Stimulated activated memory B cell treated with anti-CD40 and anti-IgM and Interleukin-4, amounts not matched to agents 10 μg/mL and 1 μg/mL and 100 μg/mL, for 72 hours (primary cell): ENCODE results near the gene KCNH8.
A peak's percentile ranks its signal among the peaks of the same experiment; 100 is the strongest.

Experiments
- ATAC-seq: fragments of 150-1000 bp; cut with Tn5 transposase; 2 replicates; pipeline ENCODE4 v1.10.0; 2021
- H3K27ac Mint-ChIP-seq: one replicate; pipeline ENCODE4 v1.8.0; 2022; ENCODE audit warnings: mild to moderate bottlenecking, mixed read lengths
- H3K27me3 Mint-ChIP-seq: one replicate; pipeline ENCODE4 v1.8.0; 2022; ENCODE audit warnings: mixed read lengths
- H3K36me3 Mint-ChIP-seq: one replicate; pipeline ENCODE4 v1.8.0; 2022; ENCODE audit warnings: mixed read lengths
- H3K4me1 Mint-ChIP-seq: one replicate; pipeline ENCODE4 v1.8.0; 2022; ENCODE audit warnings: mixed read lengths
- H3K4me3 Mint-ChIP-seq: one replicate; pipeline ENCODE4 v1.8.0; 2022; ENCODE audit warnings: mild to moderate bottlenecking, moderate library complexity, mixed read lengths
- H3K9me3 Mint-ChIP-seq: one replicate; pipeline ENCODE4 v1.8.0; 2022; ENCODE audit warnings: mixed read lengths

The KCNH8 gene

DNA sequence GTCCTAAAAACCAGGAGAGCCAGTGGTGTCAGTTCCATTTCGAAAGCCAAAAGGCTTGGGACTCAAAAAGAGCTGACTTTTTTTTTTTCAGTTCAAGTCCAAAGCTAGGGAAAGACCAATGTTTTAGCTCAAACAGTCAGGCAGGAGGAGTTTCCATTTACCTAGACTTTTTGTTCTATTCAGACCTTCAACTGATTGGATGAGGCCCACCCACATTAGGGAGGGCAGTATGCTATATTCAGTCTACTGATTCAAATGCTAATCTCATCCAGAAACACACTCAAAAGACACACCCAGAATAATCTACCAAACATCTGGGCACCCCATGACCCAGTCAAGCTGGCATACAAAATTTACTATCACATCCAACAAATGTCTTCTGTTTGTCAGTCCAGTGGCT lies 374.0 kb downstream of the KCNH8 start:
- H3K36me3 Mint-ChIP-seq: peaks cover 18% of the 10 kb centered on the region
- peaks cover 23% of the 10 kb centered on the region for H3K4me1 Mint-ChIP-seq
- no peaks in the 10 kb centered on the region for H3K27me3 Mint-ChIP-seq
- no peaks in the 10 kb centered on the region for H3K9me3 Mint-ChIP-seq
- no peak overlapping the region for H3K4me3 Mint-ChIP-seq
- ATAC-seq: no peak
- no peak overlapping the region for H3K27ac Mint-ChIP-seq

DNA sequence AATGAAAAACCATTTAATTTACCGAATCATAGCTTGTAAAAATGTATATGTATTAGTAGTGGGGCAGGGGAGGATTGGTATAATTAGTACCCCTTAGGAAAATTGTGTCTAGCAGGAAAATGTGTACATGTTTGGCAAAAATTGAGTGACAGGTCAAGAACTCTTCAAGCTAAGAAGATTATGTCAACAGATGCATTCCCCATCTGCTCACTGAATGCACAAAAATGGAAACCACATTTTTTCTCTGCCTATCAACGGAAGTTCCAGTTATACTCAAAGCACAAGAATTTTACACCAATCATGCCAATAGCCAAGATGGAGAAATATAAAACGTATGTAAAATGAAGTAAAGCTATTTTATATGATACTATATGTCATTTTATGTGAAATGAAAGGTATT lies 377.8 kb downstream of the KCNH8 start:
- Mint-ChIP-seq H3K9me3 (no peaks in the 10 kb centered on the region), H3K27me3 (no peaks in the 10 kb centered on the region)
- ATAC-seq: no peak

DNA sequence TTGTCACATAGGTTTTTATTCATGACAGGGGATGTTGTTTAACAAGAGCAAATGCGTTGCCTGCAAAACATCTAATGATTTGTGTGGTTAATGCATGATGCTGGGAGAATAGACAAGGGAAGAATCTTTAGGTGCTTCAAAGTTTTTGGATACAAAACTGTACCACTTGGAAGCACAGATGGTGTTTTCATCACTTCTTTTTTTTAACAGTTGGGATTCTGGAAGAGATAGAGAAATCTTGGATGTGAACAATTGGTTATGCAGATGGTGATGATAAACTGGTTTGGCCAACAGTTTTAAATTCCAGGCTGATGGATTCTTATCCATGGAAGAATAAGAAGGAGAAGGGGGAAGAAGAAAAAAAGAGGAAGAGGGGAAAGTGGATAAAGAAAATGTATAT lies 379.4 kb downstream of the KCNH8 start:
- Mint-ChIP-seq H3K36me3 (peaks cover 13% of the 10 kb centered on the region), H3K27ac (no peak overlapping the region), H3K4me1 (no peaks in the 10 kb centered on the region), H3K27me3 (no peaks in the 10 kb centered on the region), H3K4me3 (no peak overlapping the region), H3K9me3 (no peaks in the 10 kb centered on the region)
- ATAC-seq: no peak

More for the DNA sequence above, 377.8 kb downstream of the KCNH8 start:
- Mint-ChIP-seq H3K36me3 (peaks cover 13% of the 10 kb centered on the region), H3K27ac (no peak overlapping the region), H3K4me3 (no peak overlapping the region), H3K4me1 (no peaks in the 10 kb centered on the region)

DNA sequence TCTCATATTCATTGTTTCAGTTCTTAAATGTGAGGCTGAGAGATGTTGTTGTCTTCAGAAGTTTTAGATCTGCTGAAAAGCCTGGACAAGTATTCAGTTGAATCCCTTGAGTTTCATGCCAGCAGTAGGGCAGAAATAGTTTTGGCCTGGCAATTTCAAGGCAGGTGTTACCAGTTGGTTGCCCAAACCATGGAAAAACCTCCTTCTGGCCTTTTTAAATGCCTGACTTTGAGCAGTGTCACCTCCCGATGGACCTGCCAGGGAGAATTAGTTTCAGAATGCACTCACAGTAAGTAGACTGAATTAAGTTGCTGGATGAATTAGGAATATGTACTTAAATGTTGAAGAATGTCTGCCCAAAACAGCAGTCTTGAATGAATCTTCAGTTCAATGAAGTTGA lies 383.1 kb downstream of the KCNH8 start:
- Mint-ChIP-seq H3K4me1 (peaks cover 10% of the 10 kb centered on the region), H3K27me3 (no peaks in the 10 kb centered on the region), H3K4me3 (no peak overlapping the region), H3K36me3 (peaks cover 12% of the 10 kb centered on the region), H3K27ac (no peak overlapping the region), H3K9me3 (no peaks in the 10 kb centered on the region)
- no peak for ATAC-seq

DNA sequence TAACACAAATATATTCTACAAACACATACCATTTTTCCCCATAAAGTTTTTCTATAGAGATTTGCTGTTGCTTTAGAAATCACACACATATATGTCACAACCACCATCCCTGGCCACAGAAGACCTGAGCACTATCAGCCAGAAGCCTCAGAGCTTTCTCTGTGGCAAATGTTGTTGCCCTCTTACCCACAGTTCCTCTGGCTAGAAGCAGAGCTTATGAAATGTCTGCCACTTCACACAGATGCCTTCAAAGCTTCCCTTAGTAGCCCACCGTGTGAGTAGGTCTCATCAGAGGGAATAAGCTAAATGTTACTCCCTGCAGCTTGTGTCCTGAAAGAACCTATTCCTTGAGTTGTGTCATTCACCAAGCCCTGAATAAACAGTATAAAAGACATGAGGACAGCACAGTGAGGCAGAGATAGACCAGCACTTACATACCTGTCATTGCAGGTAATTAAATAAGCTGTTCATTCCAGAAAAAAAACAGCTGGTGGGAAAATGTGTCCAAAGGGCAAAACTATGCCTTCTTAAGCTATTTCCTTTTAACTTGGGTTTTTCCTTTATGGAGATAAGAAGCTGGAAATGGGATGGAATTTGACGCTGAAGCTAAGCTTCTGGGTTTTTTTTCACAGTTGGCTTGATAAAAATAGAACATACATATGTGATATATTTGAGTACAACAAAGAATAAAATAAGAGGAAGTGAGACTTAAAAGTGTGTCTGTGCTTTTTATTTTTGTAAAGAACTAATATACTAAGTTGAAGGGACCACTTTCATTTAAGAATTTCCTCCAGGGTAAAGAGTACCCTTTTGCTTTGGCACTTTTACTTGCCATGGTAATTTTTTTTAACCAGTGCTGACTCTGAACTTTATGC lies 391.4 kb downstream of the KCNH8 start:
- peak overlapping the region; percentile 37 for H3K4me3 Mint-ChIP-seq
- peaks cover 5% of the 10 kb centered on the region for H3K9me3 Mint-ChIP-seq
- H3K4me1 Mint-ChIP-seq: peaks cover 53% of the 10 kb centered on the region
- peaks cover 6% of the 10 kb centered on the region for H3K36me3 Mint-ChIP-seq
- peak; percentile 81 for ATAC-seq
- peak overlapping the region; percentile 91 for H3K27ac Mint-ChIP-seq
- no peaks in the 10 kb centered on the region for H3K27me3 Mint-ChIP-seq

DNA sequence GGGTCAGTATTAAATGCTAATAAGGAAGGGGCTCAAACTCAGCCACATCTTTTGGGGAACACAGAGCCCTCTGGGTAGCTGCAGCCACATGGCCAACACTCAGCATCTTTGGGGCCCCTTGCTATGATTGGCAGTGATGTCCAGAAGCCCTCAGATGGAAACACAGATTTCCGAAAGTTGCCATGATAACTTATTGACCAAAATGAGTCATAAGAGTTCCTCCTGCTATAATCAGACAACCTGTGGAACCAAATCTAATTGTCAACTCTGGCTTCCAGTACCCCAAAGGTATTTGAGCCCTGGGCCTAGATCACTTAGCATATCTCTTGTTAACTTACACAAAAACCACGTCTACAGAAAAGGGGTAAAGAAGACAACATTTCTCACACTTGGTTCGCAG lies 392.2 kb downstream of the KCNH8 start:
- Mint-ChIP-seq H3K4me3 (no peak overlapping the region), H3K9me3 (peaks cover 5% of the 10 kb centered on the region), H3K27ac (peak overlapping the region; percentile 91), H3K27me3 (no peaks in the 10 kb centered on the region), H3K4me1 (peaks cover 53% of the 10 kb centered on the region), H3K36me3 (peaks cover 6% of the 10 kb centered on the region)
- ATAC-seq: no peak

DNA sequence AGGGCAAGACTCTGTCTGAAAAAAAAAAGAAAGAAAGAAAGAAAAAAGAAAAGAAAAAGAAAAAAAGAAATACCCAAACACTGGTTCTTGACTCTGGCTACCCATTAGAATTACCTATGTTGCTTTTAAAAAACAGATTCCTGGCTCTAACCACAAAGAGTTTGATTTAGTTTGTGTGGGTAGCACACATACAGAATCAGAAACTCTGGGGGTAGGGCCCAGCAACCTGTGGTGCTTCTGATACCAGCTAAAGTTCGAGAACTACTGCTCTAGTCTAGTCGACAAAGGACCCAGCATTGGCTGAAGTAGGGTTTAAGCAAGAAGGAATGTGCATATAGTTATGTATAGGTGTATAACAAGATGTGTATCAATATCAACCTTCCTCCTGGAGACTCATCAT lies 393.0 kb downstream of the KCNH8 start:
- Mint-ChIP-seq H3K27ac (peak overlapping the region; percentile 91), H3K36me3 (peaks cover 6% of the 10 kb centered on the region), H3K9me3 (peaks cover 5% of the 10 kb centered on the region), H3K27me3 (no peaks in the 10 kb centered on the region), H3K4me3 (no peak overlapping the region), H3K4me1 (peaks cover 53% of the 10 kb centered on the region)
- no peak for ATAC-seq

DNA sequence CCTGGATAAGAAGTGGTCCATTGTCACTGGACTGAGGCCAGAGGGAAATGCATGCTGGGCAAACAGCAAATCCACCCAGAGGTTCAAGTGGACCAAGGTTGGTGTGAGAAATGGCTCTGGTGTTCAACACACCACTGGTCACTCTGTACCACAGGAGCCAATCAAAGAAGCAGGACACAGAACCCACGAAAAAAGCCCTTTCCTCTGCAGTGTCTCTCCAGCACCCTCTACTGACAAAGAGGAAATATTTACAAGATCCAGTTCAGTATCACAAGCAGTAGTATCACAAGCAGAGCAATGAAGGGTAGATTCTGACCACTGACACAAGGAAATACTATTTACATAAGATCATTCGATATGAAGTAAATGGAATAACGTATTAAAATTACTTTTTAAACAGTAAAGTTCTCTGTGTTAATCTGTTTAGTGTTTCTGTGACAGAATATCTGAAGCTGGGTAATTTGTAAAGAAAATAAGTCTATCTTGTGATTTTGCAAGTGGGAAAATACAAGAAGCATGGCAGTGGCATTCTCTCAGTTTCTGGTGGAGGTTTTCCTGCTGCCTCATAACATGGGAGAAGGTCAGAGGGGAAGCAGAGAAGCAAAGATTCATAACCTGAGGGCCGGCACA lies 395.0 kb downstream of the KCNH8 start:
- peaks cover 5% of the 10 kb centered on the region for H3K9me3 Mint-ChIP-seq
- peaks cover 58% of the 10 kb centered on the region for H3K4me1 Mint-ChIP-seq
- peaks cover 6% of the 10 kb centered on the region for H3K36me3 Mint-ChIP-seq
- peak; percentile 58 for ATAC-seq
- H3K4me3 Mint-ChIP-seq: no peak overlapping the region
- H3K27me3 Mint-ChIP-seq: no peaks in the 10 kb centered on the region
- peak overlapping the region; percentile 55 for H3K27ac Mint-ChIP-seq

DNA sequence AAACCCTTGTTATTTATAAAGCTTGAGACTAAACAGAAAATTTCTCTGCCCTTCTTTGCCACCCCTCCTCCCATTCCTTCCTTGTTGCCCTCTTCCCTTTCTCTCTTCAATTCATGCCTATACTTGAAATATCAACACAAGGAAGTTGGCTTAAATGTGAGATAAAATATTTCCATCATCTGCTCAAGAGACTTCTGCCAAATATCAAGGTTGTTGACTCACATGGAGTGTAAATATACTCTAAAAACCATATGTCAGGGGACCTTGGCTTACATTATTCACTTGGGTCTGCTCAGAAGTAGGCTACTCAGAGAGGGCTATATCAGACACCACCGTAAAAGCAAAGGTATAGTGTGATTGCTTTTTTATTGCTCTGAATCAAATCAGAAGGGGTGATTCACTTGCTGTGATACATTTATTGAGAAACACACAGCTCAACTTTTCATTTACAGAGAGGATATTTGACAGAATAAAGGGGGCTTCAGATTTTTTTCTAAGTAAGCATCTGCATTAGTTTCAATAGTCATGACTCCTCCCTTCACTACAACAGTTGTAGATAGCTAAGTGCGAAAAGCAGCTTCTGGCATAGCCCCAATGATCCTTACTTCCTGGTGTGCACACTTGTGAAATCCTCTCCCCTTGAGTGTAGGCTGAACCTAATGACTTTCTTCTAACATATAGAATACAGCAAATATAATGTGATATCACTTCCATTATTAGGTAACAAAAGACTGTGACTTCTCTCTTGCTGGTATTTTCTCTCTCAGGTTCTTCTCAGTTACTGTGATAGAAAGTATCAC lies 399.6 kb downstream of the KCNH8 start:
- H3K27ac Mint-ChIP-seq: peak overlapping the region; percentile 15
- H3K27me3 Mint-ChIP-seq: no peaks in the 10 kb centered on the region
- H3K4me3 Mint-ChIP-seq: no peak overlapping the region
- peaks cover 12% of the 10 kb centered on the region for H3K9me3 Mint-ChIP-seq
- peaks cover 7% of the 10 kb centered on the region for H3K36me3 Mint-ChIP-seq
- ATAC-seq: no peak
- H3K4me1 Mint-ChIP-seq: peaks cover 14% of the 10 kb centered on the region

DNA sequence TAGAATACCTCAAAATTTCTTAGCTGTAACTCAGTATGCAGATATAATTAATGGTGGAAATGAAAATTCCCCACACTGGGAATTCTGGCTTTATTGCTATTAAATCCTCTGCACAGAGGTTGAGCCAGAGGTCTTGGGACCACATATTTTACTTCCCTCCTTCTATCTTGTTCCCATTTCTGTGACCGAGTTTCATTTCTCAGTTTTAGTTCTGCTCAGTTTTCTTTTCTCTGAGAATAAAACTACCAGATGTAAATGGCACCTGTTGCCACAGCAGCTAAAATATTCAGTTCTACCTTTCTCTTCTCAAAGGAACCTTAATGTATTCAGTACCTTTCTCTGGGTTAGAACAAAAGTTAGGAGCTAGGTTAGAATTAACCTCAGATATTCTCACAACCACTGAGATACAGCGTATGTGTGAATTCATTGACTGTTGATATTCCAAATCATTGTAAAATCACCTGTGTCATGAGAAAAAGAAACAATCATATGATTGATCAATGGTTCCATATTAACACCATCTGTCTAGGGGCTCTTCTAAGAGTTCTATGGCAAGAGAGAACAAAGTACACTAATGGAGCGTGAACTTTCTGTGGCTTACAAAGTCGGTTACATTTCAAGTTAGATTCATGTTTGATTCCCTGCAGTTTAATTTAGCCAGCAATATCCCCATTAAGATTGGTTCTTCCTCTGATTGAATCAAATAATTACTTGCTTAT lies 411.6 kb downstream of the KCNH8 start:
- Mint-ChIP-seq H3K4me1 (peaks cover 22% of the 10 kb centered on the region), H3K4me3 (no peak overlapping the region), H3K9me3 (no peaks in the 10 kb centered on the region), H3K36me3 (no peaks in the 10 kb centered on the region), H3K27me3 (no peaks in the 10 kb centered on the region), H3K27ac (peak overlapping the region; percentile 60)
- peak; percentile 79 for ATAC-seq

DNA sequence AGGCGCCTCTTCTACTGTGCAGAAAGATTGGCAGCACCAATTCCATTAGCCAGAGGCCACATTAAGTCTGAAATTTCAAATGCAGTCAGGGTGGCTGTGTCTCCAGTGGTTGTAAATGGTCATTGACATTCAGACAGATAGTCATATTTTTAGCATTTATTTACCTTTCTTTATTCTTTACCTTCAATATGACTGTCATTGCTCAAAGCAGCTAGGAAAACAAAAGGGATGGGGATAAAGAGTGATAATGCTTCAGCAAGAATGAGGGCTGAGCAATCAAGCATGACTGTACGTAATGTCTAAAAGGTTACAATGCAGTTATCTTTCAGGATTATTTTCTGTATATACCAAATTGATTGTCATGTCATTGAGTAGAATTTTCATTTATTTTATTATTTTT lies 425.3 kb downstream of the KCNH8 start:
- H3K36me3 Mint-ChIP-seq: no peaks in the 10 kb centered on the region
- no peak overlapping the region for H3K27ac Mint-ChIP-seq
- no peaks in the 10 kb centered on the region for H3K27me3 Mint-ChIP-seq
- no peaks in the 10 kb centered on the region for H3K9me3 Mint-ChIP-seq
- no peak overlapping the region for H3K4me3 Mint-ChIP-seq
- no peak for ATAC-seq
- peaks cover 1% of the 10 kb centered on the region for H3K4me1 Mint-ChIP-seq

DNA sequence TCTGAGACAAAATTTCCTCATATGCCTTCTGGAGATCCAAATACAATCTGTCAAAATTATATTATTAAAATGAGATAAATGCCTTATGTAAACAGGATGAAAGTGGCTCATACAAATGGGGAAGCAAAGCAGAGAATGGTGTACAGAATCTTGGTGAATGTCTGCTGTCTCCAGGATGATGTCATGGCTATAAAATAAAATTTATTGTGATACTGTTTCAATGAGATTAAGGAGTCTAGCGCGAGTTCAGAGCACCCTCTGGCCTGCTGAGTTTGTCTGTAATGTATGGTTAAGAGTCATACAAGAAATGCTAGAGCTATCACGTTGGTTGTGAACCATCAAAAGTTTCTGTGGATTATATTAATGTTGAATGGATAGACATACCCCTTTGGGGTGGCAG lies 426.0 kb downstream of the KCNH8 start:
- H3K4me3 Mint-ChIP-seq: no peak overlapping the region
- H3K27me3 Mint-ChIP-seq: no peaks in the 10 kb centered on the region
- H3K36me3 Mint-ChIP-seq: no peaks in the 10 kb centered on the region
- no peaks in the 10 kb centered on the region for H3K9me3 Mint-ChIP-seq
- no peak for ATAC-seq
- peaks cover 4% of the 10 kb centered on the region for H3K4me1 Mint-ChIP-seq
- H3K27ac Mint-ChIP-seq: no peak overlapping the region

DNA sequence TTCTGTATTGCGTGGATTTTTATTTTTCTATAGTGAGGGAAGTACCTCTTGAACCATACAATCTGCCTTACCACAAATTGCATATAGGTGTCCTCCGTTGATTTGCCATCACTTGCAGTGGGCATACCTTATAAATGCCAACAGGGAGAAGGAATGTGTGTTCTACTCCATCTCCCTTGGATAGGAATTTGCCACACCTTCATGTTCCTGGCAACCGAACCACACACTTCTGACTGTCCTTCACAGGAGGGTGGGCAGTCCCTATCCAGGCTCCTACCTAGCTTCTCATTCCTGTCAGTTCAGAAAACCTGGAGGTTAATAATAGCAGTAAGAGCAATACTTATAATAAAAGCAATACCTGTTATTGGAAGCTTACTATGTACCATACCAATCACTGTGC lies 428.0 kb downstream of the KCNH8 start:
- no peak for ATAC-seq
- H3K9me3 Mint-ChIP-seq: no peaks in the 10 kb centered on the region
- no peak overlapping the region for H3K4me3 Mint-ChIP-seq

More for the DNA sequence above, 428.0 kb downstream of the KCNH8 start:
- Mint-ChIP-seq H3K27me3 (no peaks in the 10 kb centered on the region), H3K4me1 (peaks cover 4% of the 10 kb centered on the region), H3K27ac (no peak overlapping the region), H3K36me3 (no peaks in the 10 kb centered on the region)
